Karpas-422 (cell line): ENCODE measurements around the gene SPTBN1. TPM values are rescaled to one million over a fixed set of nuclear protein-coding genes. Genes with fewer than 3 reads are reported as not detected.

Experiments
- DNase-seq: peaks from one replicate; pipeline ENCODE4 v3.0.0-alpha.2; 2015
- H2AFZ ChIP-seq: fragments of 200-600 bp; sonication (generic); 2 replicates; pipeline ENCODE4 v1.6.1; 2014; ENCODE audit warnings: antibody characterized with exemption, low read length, mixed read lengths
- H3K27ac ChIP-seq: fragments of 200-600 bp; sonication (generic); 2 replicates; pipeline ENCODE4 v1.5.1; 2014; ENCODE audit warnings: mild to moderate bottlenecking, low read length, moderate library complexity
- H3K27me3 ChIP-seq: fragments of 200-600 bp; sonication (generic); 2 replicates; pipeline ENCODE4 v1.6.1; 2014; ENCODE audit warnings: low read length, mixed read lengths
- H3K36me3 ChIP-seq: fragments of 200-600 bp; sonication (generic); 2 replicates; pipeline ENCODE4 v1.6.1; 2014; ENCODE audit warnings: low read length, mixed read lengths; ENCODE audit not compliant: insufficient read depth
- H3K4me1 ChIP-seq: fragments of 200-600 bp; sonication (generic); 2 replicates; pipeline ENCODE4 v1.6.1; 2014; ENCODE audit warnings: mild to moderate bottlenecking, low read length, mixed read lengths
- H3K4me2 ChIP-seq: fragments of 200-600 bp; sonication (generic); 2 replicates; pipeline ENCODE4 v1.6.1; 2014; ENCODE audit warnings: low read length, low read depth, mild to moderate bottlenecking; ENCODE audit not compliant: poor library complexity, severe bottlenecking
- H3K4me3 ChIP-seq: fragments of 200-600 bp; sonication (generic); 2 replicates; pipeline ENCODE4 v1.5.1; 2014; ENCODE audit warnings: mild to moderate bottlenecking, antibody characterized with exemption, low read length, mixed read lengths
- H3K79me2 ChIP-seq: fragments of 200-600 bp; sonication (generic); 2 replicates; pipeline ENCODE4 v1.6.1; 2014; ENCODE audit warnings: mild to moderate bottlenecking, low read length, mixed read lengths
- H3K9ac ChIP-seq: fragments of 200-600 bp; sonication (generic); 2 replicates; pipeline ENCODE4 v1.6.0; 2014; ENCODE audit warnings: low read length
- H3K9me2 ChIP-seq: fragments of 200-600 bp; sonication (generic), shearing (Covaris generic); replicated peaks from 2 replicates; pipeline ENCODE4 v1.6.0; 2014; ENCODE audit warnings: mild to moderate bottlenecking, low read length, moderate library complexity; ENCODE audit not compliant: insufficient read depth
- H3K9me3 ChIP-seq: fragments of 300-700, 200-600 bp; sonication (generic); 2 replicates; pipeline ENCODE4 v1.6.1; 2014; ENCODE audit warnings: low read length, mixed read lengths
- H4K20me1 ChIP-seq: fragments of 200-600 bp; sonication (generic); 2 replicates; pipeline ENCODE4 v1.6.1; 2014; ENCODE audit warnings: mild to moderate bottlenecking, antibody characterized with exemption, low read length, low read depth; ENCODE audit not compliant: insufficient read depth
- total RNA-seq: library from RNA; depleted of rRNA; stranded (reverse); fragments of >200 nt; shearing (Covaris generic); gene quantifications from 2 replicates; pipeline ENCODE4 v1.2.3, GENCODE V29; 2014; ENCODE audit warnings: low replicate concordance

Gene SPTBN1
- total RNA-seq, 1 experiment from 2014 or later: 6.2 TPM

GRCh38 chr2:54570925-54571694 is 115.0 kb downstream of the SPTBN1 start:
- H3K9ac ChIP-seq: no peak overlapping the region
- H3K9me2 ChIP-seq: no peaks in the 10 kb centered on the region
- no peak overlapping the region for H3K4me3 ChIP-seq
- H4K20me1 ChIP-seq: no peaks in the 10 kb centered on the region
- no peak overlapping the region for H3K27ac ChIP-seq
- no peaks in the 10 kb centered on the region for H3K27me3 ChIP-seq
- peaks cover 12% of the 10 kb centered on the region for H3K4me1 ChIP-seq
- DNase-seq: no peak
- no peaks in the 10 kb centered on the region for H3K79me2 ChIP-seq
- no peak overlapping the region for H2AFZ ChIP-seq
- no peaks in the 10 kb centered on the region for H3K9me3 ChIP-seq
- no peak overlapping the region for H3K4me2 ChIP-seq
- H3K36me3 ChIP-seq: no peaks in the 10 kb centered on the region

DNA sequence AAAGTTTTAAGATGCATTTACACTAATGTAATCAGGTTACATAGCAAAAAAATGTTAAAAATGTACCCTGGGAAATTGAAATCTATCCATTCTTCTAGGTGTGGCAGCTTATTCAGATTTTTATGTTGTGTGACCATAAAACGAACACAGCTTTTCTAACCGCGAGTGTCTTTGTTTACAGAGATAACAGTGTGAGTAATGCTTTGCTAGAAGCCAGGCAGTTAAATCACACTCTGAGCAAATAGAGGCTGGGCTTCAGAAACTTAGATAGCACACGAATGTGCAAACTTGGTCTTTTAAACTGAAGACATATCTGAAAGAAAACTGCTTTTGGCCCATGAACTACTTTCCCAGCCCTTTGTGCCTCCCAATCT is 116.1 kb downstream of the SPTBN1 start:
- Histone ChIP-seq H3K27me3 (no peaks in the 10 kb centered on the region), H3K9me3 (no peaks in the 10 kb centered on the region), H3K4me2 (no peak overlapping the region), H3K4me1 (peaks cover 12% of the 10 kb centered on the region), H3K27ac (no peak overlapping the region), H3K4me3 (no peak overlapping the region), H3K79me2 (no peaks in the 10 kb centered on the region), H2AFZ (no peak overlapping the region), H3K36me3 (no peaks in the 10 kb centered on the region), H3K9me2 (no peaks in the 10 kb centered on the region), H3K9ac (no peak overlapping the region), H4K20me1 (no peaks in the 10 kb centered on the region)
- DNase-seq: no peak

- Histone ChIP-seq H3K9me2 (no peaks in the 10 kb centered on the region), H3K9me3 (no peaks in the 10 kb centered on the region), H3K79me2 (no peaks in the 10 kb centered on the region), H3K36me3 (no peaks in the 10 kb centered on the region), H3K9ac (no peak overlapping the region), H3K27ac (no peak overlapping the region), H3K27me3 (no peaks in the 10 kb centered on the region), H3K4me2 (no peak overlapping the region), H2AFZ (no peak overlapping the region), H3K4me1 (peaks cover 12% of the 10 kb centered on the region), H3K4me3 (no peak overlapping the region), H4K20me1 (no peaks in the 10 kb centered on the region)
- DNase-seq: no peak
Observed at GRCh38 chr2:54572636-54573536, 116.8 kb downstream of the SPTBN1 start.

DNA sequence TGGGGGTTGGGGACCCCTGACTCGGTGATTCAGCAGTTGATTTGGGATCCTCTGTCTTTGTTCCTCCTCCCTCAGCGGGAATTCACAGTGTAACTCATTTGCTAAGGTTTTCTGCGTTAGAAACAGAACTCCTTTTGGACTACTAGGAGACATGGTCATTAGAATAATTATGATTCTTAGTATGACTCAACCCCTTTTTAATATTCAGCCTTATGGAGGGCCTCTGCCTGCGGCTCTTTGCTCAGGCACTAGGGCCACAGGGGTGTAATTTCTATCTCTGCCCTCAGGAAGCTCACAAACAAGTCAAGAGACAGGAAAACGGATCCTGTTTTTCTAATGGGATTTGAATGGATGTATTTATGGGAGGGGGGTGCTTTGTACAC is 117.4 kb downstream of the SPTBN1 start:
- no peaks in the 10 kb centered on the region for H4K20me1 ChIP-seq
- no peak overlapping the region for H2AFZ ChIP-seq
- no peak overlapping the region for H3K9ac ChIP-seq

DNA sequence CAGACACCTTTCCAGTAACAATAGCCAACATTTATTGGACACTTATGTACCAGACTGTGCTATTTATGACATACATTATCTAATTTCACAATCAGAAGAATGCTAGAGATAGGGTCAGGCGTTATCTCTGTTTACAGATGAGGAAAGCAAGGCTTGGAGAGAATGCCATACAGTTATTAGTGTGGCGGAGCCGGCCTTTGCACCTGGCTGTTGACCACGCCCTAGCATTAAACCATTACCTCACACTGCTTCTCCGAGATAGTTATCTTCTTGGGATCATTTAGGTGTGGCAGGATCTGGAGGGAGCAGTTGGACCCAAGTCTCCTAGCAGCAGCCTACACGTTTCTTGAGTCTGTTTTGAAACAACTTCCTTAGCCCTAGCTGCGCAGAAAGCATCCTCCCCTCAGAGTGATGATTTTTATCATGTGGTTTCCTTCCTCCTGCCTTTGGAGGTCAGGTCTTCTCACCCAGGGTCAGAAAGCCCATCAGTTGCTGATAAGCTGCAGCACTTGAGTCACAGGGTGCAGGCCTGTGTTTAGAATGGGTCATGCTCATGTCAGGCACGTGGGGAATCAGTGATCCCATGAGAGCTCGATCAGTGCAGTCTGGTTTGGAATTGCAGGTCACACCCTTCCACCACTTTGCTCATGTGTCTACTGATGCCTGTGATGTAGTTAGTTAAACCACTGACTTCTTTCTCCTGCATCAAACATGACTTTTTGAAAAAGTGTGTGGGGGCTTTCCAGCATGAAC is 118.2 kb downstream of the SPTBN1 start:
- Histone ChIP-seq H3K36me3 (no peaks in the 10 kb centered on the region), H3K9me2 (no peaks in the 10 kb centered on the region), H3K4me2 (no peak overlapping the region), H3K9me3 (no peaks in the 10 kb centered on the region), H3K27ac (no peak overlapping the region), H3K9ac (no peak overlapping the region), H3K27me3 (no peaks in the 10 kb centered on the region), H3K4me1 (peaks cover 19% of the 10 kb centered on the region), H3K79me2 (no peaks in the 10 kb centered on the region), H4K20me1 (no peaks in the 10 kb centered on the region), H3K4me3 (no peak overlapping the region), H2AFZ (no peak overlapping the region)
- DNase-seq: no peak

More for the DNA sequence above, 117.4 kb downstream of the SPTBN1 start:
- no peak for DNase-seq
- no peak overlapping the region for H3K27ac ChIP-seq
- H3K9me2 ChIP-seq: no peaks in the 10 kb centered on the region
- H3K4me2 ChIP-seq: no peak overlapping the region
- no peaks in the 10 kb centered on the region for H3K9me3 ChIP-seq
- no peaks in the 10 kb centered on the region for H3K79me2 ChIP-seq
- no peaks in the 10 kb centered on the region for H3K27me3 ChIP-seq
- H3K36me3 ChIP-seq: no peaks in the 10 kb centered on the region
- H3K4me3 ChIP-seq: no peak overlapping the region
- H3K4me1 ChIP-seq: peaks cover 16% of the 10 kb centered on the region

GRCh38 chr2:54574860-54575247 is 118.7 kb downstream of the SPTBN1 start:
- H2AFZ ChIP-seq: no peak overlapping the region
- H3K27ac ChIP-seq: no peak overlapping the region
- H3K4me2 ChIP-seq: no peak overlapping the region
- H3K9ac ChIP-seq: no peak overlapping the region
- no peak for DNase-seq
- H3K4me1 ChIP-seq: peaks cover 21% of the 10 kb centered on the region
- H3K79me2 ChIP-seq: no peaks in the 10 kb centered on the region
- no peak overlapping the region for H3K4me3 ChIP-seq
- H3K27me3 ChIP-seq: no peaks in the 10 kb centered on the region
- no peaks in the 10 kb centered on the region for H3K9me2 ChIP-seq
- no peaks in the 10 kb centered on the region for H3K9me3 ChIP-seq
- H4K20me1 ChIP-seq: no peaks in the 10 kb centered on the region
- no peaks in the 10 kb centered on the region for H3K36me3 ChIP-seq

GRCh38 chr2:54575379-54575888 is 119.3 kb downstream of the SPTBN1 start:
- H3K4me2 ChIP-seq: no peak overlapping the region

GRCh38 chr2:54577035-54577434 is 120.9 kb downstream of the SPTBN1 start:
- H3K4me2 ChIP-seq: no peak overlapping the region
- H3K9ac ChIP-seq: no peak overlapping the region
- H3K79me2 ChIP-seq: no peaks in the 10 kb centered on the region
- H3K27ac ChIP-seq: no peak overlapping the region
- no peaks in the 10 kb centered on the region; the same call in 1 of the 2 replicates for H4K20me1 ChIP-seq
- H3K36me3 ChIP-seq: no peaks in the 10 kb centered on the region
- peaks cover 34% of the 10 kb centered on the region for H3K4me1 ChIP-seq
- no peak for DNase-seq
- H3K9me2 ChIP-seq: no peaks in the 10 kb centered on the region
- no peaks in the 10 kb centered on the region for H3K9me3 ChIP-seq
- no peaks in the 10 kb centered on the region for H3K27me3 ChIP-seq
- H3K4me3 ChIP-seq: no peak overlapping the region
- no peak overlapping the region for H2AFZ ChIP-seq

More at GRCh38 chr2:54575379-54575888, 119.3 kb downstream of the SPTBN1 start:
- H3K4me1 ChIP-seq: peaks cover 26% of the 10 kb centered on the region
- no peaks in the 10 kb centered on the region for H3K36me3 ChIP-seq
- no peaks in the 10 kb centered on the region for H3K9me2 ChIP-seq
- H4K20me1 ChIP-seq: no peaks in the 10 kb centered on the region
- H2AFZ ChIP-seq: no peak overlapping the region
- no peaks in the 10 kb centered on the region for H3K79me2 ChIP-seq
- no peak for DNase-seq
- no peak overlapping the region for H3K27ac ChIP-seq
- H3K9ac ChIP-seq: no peak overlapping the region
- no peak overlapping the region for H3K4me3 ChIP-seq
- H3K9me3 ChIP-seq: no peaks in the 10 kb centered on the region
- H3K27me3 ChIP-seq: no peaks in the 10 kb centered on the region
